ENCODE measurements around the gene ELMOD3.
A peak's percentile ranks its signal among the peaks of the same experiment; 100 is the strongest.
"Not testable (repeated sequence)": the region's sequence is repeated elsewhere in the genome, so short reads cannot be mapped to it uniquely, and the experiment has no call there.

ELMOD3 gene

GRCh38 chr2:85400541-85401463, 46.2 kb downstream of the ELMOD3 start:
- DNase-seq (ENCODE audit: low read depth in 2 of 2): no peak

GRCh38 chr2:85401464-85401805, 46.9 kb downstream of the ELMOD3 start:
- DNase-seq (ENCODE audit: low read depth in 2 of 2): no peak

GRCh38 chr2:85401844-85402243, 47.3 kb downstream of the ELMOD3 start:
- no peak for DNase-seq (ENCODE audit: low read depth in 2 of 2)

- DNase-seq (ENCODE audit: low read depth in 2 of 2): peak; percentile 49 to 72
These were observed 50.9 kb downstream of the ELMOD3 start for GRCh38 chr2:85405201-85406059.

GRCh38 chr2:85409845-85410583, 55.4 kb downstream of the ELMOD3 start, which contains the start of gene CAPG:
TSS of gene CAPG (minus strand) at chr2:85410366. CDS start at chr2:85402145, 8,221 bp downstream.
- peak in 1 of 2 donors; percentile 41 for DNase-seq (ENCODE audit: low read depth in 2 of 2)

GRCh38 chr2:85410584-85411404, 56.2 kb downstream of the ELMOD3 start:
- DNase-seq (ENCODE audit: low read depth in 2 of 2): no peak

GRCh38 chr2:85411405-85411748, 56.8 kb downstream of the ELMOD3 start:
- DNase-seq (ENCODE audit: low read depth in 2 of 2): no peak

GRCh38 chr2:85413592-85414420, 59.2 kb downstream of the ELMOD3 start:
- DNase-seq (ENCODE audit: low read depth in 2 of 2): peak in 1 of 2 donors; percentile 54

GRCh38 chr2:85414421-85414759, 59.8 kb downstream of the ELMOD3 start:
- not testable (repeated sequence) for DNase-seq (ENCODE audit: low read depth in 2 of 2)

GRCh38 chr2:85414761-85415553, 60.4 kb downstream of the ELMOD3 start:
- DNase-seq (ENCODE audit: low read depth in 2 of 2): no peak

- DNase-seq (ENCODE audit: low read depth in 2 of 2): no peak
These were observed 61.5 kb downstream of the ELMOD3 start for GRCh38 chr2:85415980-85416650.

GRCh38 chr2:85418132-85419008, 63.8 kb downstream of the ELMOD3 start, which contains the start of gene SH2D6:
TSS of gene SH2D6 (plus strand) at chr2:85418714. CDS start at chr2:85429466, 10,752 bp downstream.
- peak; percentile 57 to 75 for DNase-seq (ENCODE audit: low read depth in 2 of 2)

GRCh38 chr2:85419009-85419675, 64.6 kb downstream of the ELMOD3 start:
- DNase-seq (ENCODE audit: low read depth in 2 of 2): no peak

GRCh38 chr2:85420536-85421259, 66.1 kb downstream of the ELMOD3 start:
- peak; percentile 75 to 82 for DNase-seq (ENCODE audit: low read depth in 2 of 2)

- DNase-seq (ENCODE audit: low read depth in 2 of 2): no peak
These were observed 66.9 kb downstream of the ELMOD3 start for GRCh38 chr2:85421260-85422071.

GRCh38 chr2:85422072-85422457, 67.5 kb downstream of the ELMOD3 start:
- DNase-seq (ENCODE audit: low read depth in 2 of 2): no peak
